HL-60/S4 (cell line): Measurements from ENCODE around the gene ELAC2.

Experiments used
- in situ Hi-C: fragments of 300-500 bp; cut with MboI; formaldehyde crosslinking; loops from 2 replicates; pipeline ENCODE4 v1.14.3; 2022; ENCODE audit warnings: low sequenced_read_pairs

Gene ELAC2

GRCh38 chr17:13017655-13018459 is at the start of gene ELAC2:
Gene ELAC2, minus strand, starts transcription at chr17:13018027. Its CDS starts 80 bp downstream, at chr17:13017947.
- in situ Hi-C loops: no loop called here

GRCh38 chr17:13065032-13065431 is 47.2 kb upstream of the ELAC2 start:
- in situ Hi-C loops: no loop called here

- in situ Hi-C loops: no loop called here
These were observed 37.3 kb upstream of the ELAC2 start for GRCh38 chr17:13055131-13055530.

GRCh38 chr17:13054666-13055065 is 36.8 kb upstream of the ELAC2 start:
- in situ Hi-C loops: no loop called here

GRCh38 chr17:13051915-13052314 is 34.1 kb upstream of the ELAC2 start:
- in situ Hi-C loops: no loop called here

GRCh38 chr17:13047011-13047606 is 29.3 kb upstream of the ELAC2 start:
- in situ Hi-C loops: no loop called here

- in situ Hi-C loops: no loop called here
These were observed 28.5 kb upstream of the ELAC2 start for GRCh38 chr17:13046361-13046760.

GRCh38 chr17:13044572-13045065 is 26.8 kb upstream of the ELAC2 start:
- in situ Hi-C loops: no loop called here

GRCh38 chr17:13038931-13039665 is 21.3 kb upstream of the ELAC2 start:
- in situ Hi-C loops: no loop called here

- in situ Hi-C loops: no loop called here
These were observed 18.9 kb upstream of the ELAC2 start for GRCh38 chr17:13036751-13037150.

- in situ Hi-C loops: no loop called here
These were observed 17.6 kb upstream of the ELAC2 start for GRCh38 chr17:13035420-13035819.

GRCh38 chr17:13031718-13032350 is 14.0 kb upstream of the ELAC2 start:
- in situ Hi-C loops: no loop called here

GRCh38 chr17:13030459-13031300 is 12.9 kb upstream of the ELAC2 start:
- in situ Hi-C loops: no loop called here

GRCh38 chr17:13030056-13030455 is 12.2 kb upstream of the ELAC2 start:
- in situ Hi-C loops: no loop called here

- in situ Hi-C loops: no loop called here
These were observed 11.5 kb upstream of the ELAC2 start for GRCh38 chr17:13029340-13029739.

- in situ Hi-C loops: no loop called here
These were observed 9.4 kb upstream of the ELAC2 start for GRCh38 chr17:13027246-13027645.

- in situ Hi-C loops: no loop called here
These were observed 7.9 kb upstream of the ELAC2 start for GRCh38 chr17:13025687-13026086.

- in situ Hi-C loops: no loop called here
These were observed 7.4 kb upstream of the ELAC2 start for GRCh38 chr17:13025258-13025627.

- in situ Hi-C loops: no loop called here
These were observed 6.9 kb upstream of the ELAC2 start for GRCh38 chr17:13024526-13025257.

GRCh38 chr17:13024016-13024415 is 6.2 kb upstream of the ELAC2 start:
- in situ Hi-C loops: no loop called here
